Mesenchymal stem cell (in vitro differentiated cells and primary cell): ENCODE data around the gene SMAD3. TPM values are rescaled to one million over a fixed set of nuclear protein-coding genes. Genes with fewer than 3 reads are reported as not detected.

Experiments used
- DNase-seq: peaks from one replicate; pipeline ENCODE4 v3.0.0-alpha.2; 2013
- H2AFZ ChIP-seq: one replicate; pipeline ENCODE4 v1.6.1; 2013; ENCODE audit warnings: low read depth, mild to moderate bottlenecking, control low read depth, inconsistent platforms, low read length, moderate library complexity
- H2AK5ac ChIP-seq: 2 replicates; pipeline ENCODE4 v1.6.1; 2013; ENCODE audit warnings: low read length, moderate library complexity, mild to moderate bottlenecking, inconsistent platforms; ENCODE audit not compliant: severe bottlenecking
- H2BK120ac ChIP-seq: one replicate; pipeline ENCODE4 v1.6.1; 2013; ENCODE audit warnings: low read depth, mild to moderate bottlenecking, inconsistent platforms, low read length, moderate library complexity
- H2BK12ac ChIP-seq, 2 experiments: one replicate each; pipeline ENCODE4 v1.6.1; 2013; ENCODE audit warnings: inconsistent platforms in 2 of 2, low read length in 2 of 2, mild to moderate bottlenecking in 2 of 2, moderate library complexity in 2 of 2, control low read depth in 1 of 2
- H2BK15ac ChIP-seq: one replicate; pipeline ENCODE4 v1.6.1; 2013; ENCODE audit warnings: mild to moderate bottlenecking, low read depth, inconsistent platforms; ENCODE audit not compliant: poor library complexity, severe bottlenecking
- H2BK5ac ChIP-seq: 2 replicates; pipeline ENCODE4 v1.6.1; 2013; ENCODE audit warnings: low read depth, mild to moderate bottlenecking, low read length, control low read depth, inconsistent platforms; ENCODE audit not compliant: poor library complexity, severe bottlenecking
- H3K14ac ChIP-seq, 2 experiments: one replicate each; pipeline ENCODE4 v1.6.1; 2013; ENCODE audit warnings: inconsistent platforms in 2 of 2, low read length in 2 of 2, control low read depth in 1 of 2, mild to moderate bottlenecking in 1 of 2, moderate library complexity in 1 of 2
- H3K18ac ChIP-seq, 2 experiments: one replicate each; pipeline ENCODE4 v1.6.1; 2013; ENCODE audit warnings: inconsistent platforms in 2 of 2, low read length in 2 of 2, control low read depth in 1 of 2, low read depth in 1 of 2, mild to moderate bottlenecking in 1 of 2
- H3K23ac ChIP-seq, 2 experiments: one replicate each; pipeline ENCODE4 v1.6.1; 2013; ENCODE audit warnings: inconsistent platforms in 2 of 2, low read length in 2 of 2, mild to moderate bottlenecking in 2 of 2, moderate library complexity in 2 of 2, control low read depth in 1 of 2
- H3K27ac ChIP-seq: 2 replicates; pipeline ENCODE4 v1.5.1; 2013; ENCODE audit warnings: mild to moderate bottlenecking, moderate library complexity, low read length, control low read depth, inconsistent platforms; ENCODE audit not compliant: poor library complexity, severe bottlenecking
- H3K27me3 ChIP-seq, 2 experiments: 2 replicates each; pipeline versions ENCODE4 v1.6.1 to v1.7.0; 2013; ENCODE audit warnings: low read length in 2 of 2, mild to moderate bottlenecking in 2 of 2, moderate library complexity in 2 of 2, control low read depth in 1 of 2, inconsistent platforms in 1 of 2; ENCODE audit not compliant: control insufficient read depth in 1 of 2, insufficient read depth in 1 of 2
- H3K36me3 ChIP-seq, 2 experiments: 2 replicates each; pipeline versions ENCODE4 v1.6.1 to v1.7.0; 2013; ENCODE audit warnings: low read length in 2 of 2, control low read depth in 1 of 2, inconsistent platforms in 1 of 2, low read depth in 1 of 2, mild to moderate bottlenecking in 1 of 2; ENCODE audit not compliant: insufficient read depth in 2 of 2, control insufficient read depth in 1 of 2
- H3K4ac ChIP-seq, 2 experiments: one replicate each; pipeline ENCODE4 v1.6.1; 2013; ENCODE audit warnings: inconsistent platforms in 2 of 2, low read length in 2 of 2, mild to moderate bottlenecking in 2 of 2, moderate library complexity in 2 of 2, control low read depth in 1 of 2, low read depth in 1 of 2
- H3K4me1 ChIP-seq: 2 replicates; pipeline ENCODE4 v1.6.1; 2013; ENCODE audit warnings: low read depth, low read length, control low read depth; ENCODE audit not compliant: control insufficient read depth, insufficient read depth
- H3K4me2 ChIP-seq: 2 replicates; pipeline ENCODE4 v1.6.1; 2013; ENCODE audit warnings: low read length, mild to moderate bottlenecking, inconsistent platforms; ENCODE audit not compliant: poor library complexity, severe bottlenecking
- H3K4me3 ChIP-seq, 2 experiments: 2 replicates each; pipeline versions ENCODE4 v1.5.1 to v1.7.0; 2013; ENCODE audit warnings: low read length in 2 of 2, mild to moderate bottlenecking in 2 of 2, control low read depth in 1 of 2, low read depth in 1 of 2; ENCODE audit not compliant: insufficient read depth in 1 of 2
- H3K79me1 ChIP-seq: replicated peaks from 2 replicates; pipeline ENCODE4 v1.6.1; 2013; ENCODE audit warnings: mild to moderate bottlenecking, control low read depth, low read length, inconsistent platforms; ENCODE audit not compliant: poor library complexity, severe bottlenecking
- H3K9ac ChIP-seq: 2 replicates; pipeline ENCODE4 v1.7.0; 2013; ENCODE audit warnings: mild to moderate bottlenecking, low read length, moderate library complexity
- H3K9me3 ChIP-seq: 2 replicates; pipeline ENCODE4 v1.7.0; 2013; ENCODE audit warnings: mild to moderate bottlenecking, low read length; ENCODE audit not compliant: control insufficient read depth
- H4K8ac ChIP-seq: one replicate; pipeline ENCODE4 v1.6.1; 2013; ENCODE audit warnings: inconsistent platforms, mild to moderate bottlenecking, low read length, moderate library complexity
- H4K91ac ChIP-seq: one replicate; pipeline ENCODE4 v1.6.1; 2013; ENCODE audit warnings: mild to moderate bottlenecking, low read length, inconsistent platforms
- WGBS: methylation state at CpG from one replicate; pipeline ENCODE4 v1.1.7; 2013; ENCODE audit warnings: mixed read lengths; 5-methylcytosine and 5-hydroxymethylcytosine counted together
- polyA plus RNA-seq, 2 experiments: library from polyadenylated mRNA; stranded (reverse); fragments of 200-250 nt; gene quantifications; one replicate each; pipeline ENCODE4 v1.2.3, GENCODE V29; 2013

Gene SMAD3
- 126 TPM for polyA plus RNA-seq (2013, experiment 1 of 2)
- polyA plus RNA-seq (2013, experiment 2 of 2) = 125 TPM

GRCh38 chr15:67065531-67066005 lies at the start of gene SMAD3:
Gene SMAD3 (plus strand): TSS chr15:67065602. CDS start chr15:67066155, 553 bp downstream.
- Histone ChIP-seq H3K79me1 (peaks cover 5% of the 10 kb centered on the region), H2BK5ac (peak within 1 kb of the TSS; percentile 68), H4K91ac (peak within 1 kb of the TSS; percentile 65), H2AK5ac (no peak within 1 kb of the TSS), H3K36me3 (peaks cover 0 to 9% of the 10 kb centered on the region in 2 experiments), H3K18ac (peak within 1 kb of the TSS; percentile 92 to 97), H3K4me2 (peak within 1 kb of the TSS; percentile 94), H2BK12ac (peak within 1 kb of the TSS; percentile 21 to 92), H2BK120ac (peak within 1 kb of the TSS; percentile 92), H3K4ac (peak within 1 kb of the TSS; percentile 88 to 93), H3K27ac (peak within 1 kb of the TSS; percentile 36), H3K4me3 (peak within 1 kb of the TSS; percentile 77 to 91), H3K27me3 (no peaks in the 10 kb centered on the region), H3K4me1 (peaks cover 20% of the 10 kb centered on the region), H2AFZ (peak within 1 kb of the TSS; percentile 23), H3K23ac (peak within 1 kb of the TSS; percentile 4 to 75), H4K8ac (peak within 1 kb of the TSS; percentile 82), H2BK15ac (peak within 1 kb of the TSS; percentile 99), H3K9me3 (no peaks in the 10 kb centered on the region), H3K9ac (peak within 1 kb of the TSS; percentile 92), H3K14ac (peak within 1 kb of the TSS; percentile 66 to 96)
- under 1% methylated on average over 46 of the region's 63 CpGs for WGBS
- DNase-seq = peak; percentile 95

GRCh38 chr15:67017311-67017710 lies 48.1 kb upstream of the SMAD3 start:
- 86% methylated on average over 3 of the region's 4 CpGs for WGBS

GRCh38 chr15:67018026-67018425 lies 47.4 kb upstream of the SMAD3 start:
- H4K91ac ChIP-seq = peak overlapping the region; percentile 66
- peaks cover 0 to 8% of the 10 kb centered on the region in 2 experiments for H3K27me3 ChIP-seq
- no peak overlapping the region for H2AK5ac ChIP-seq
- H3K23ac ChIP-seq = no peak overlapping the region
- H4K8ac ChIP-seq = no peak overlapping the region
- no peak overlapping the region for H2BK120ac ChIP-seq
- no peak for DNase-seq
- H3K18ac ChIP-seq = peak overlapping the region in 1 of 2 experiments; percentile 41
- peaks cover 8% of the 10 kb centered on the region for H3K4me1 ChIP-seq
- H2BK5ac ChIP-seq = no peak overlapping the region
- H3K79me1 ChIP-seq = no peaks in the 10 kb centered on the region
- H2AFZ ChIP-seq = no peak overlapping the region
- H3K4ac ChIP-seq = no peak overlapping the region
- H2BK15ac ChIP-seq = no peak overlapping the region
- H3K27ac ChIP-seq = no peak overlapping the region
- H2BK12ac ChIP-seq = peak overlapping the region in 1 of 2 experiments; percentile 67
- H3K9ac ChIP-seq = no peak overlapping the region
- no peak overlapping the region for H3K14ac ChIP-seq
- H3K4me3 ChIP-seq = no peak overlapping the region
- H3K9me3 ChIP-seq = no peaks in the 10 kb centered on the region
- H3K4me2 ChIP-seq = no peak overlapping the region
- H3K36me3 ChIP-seq = no peaks in the 10 kb centered on the region
- 93% methylated on average over 1 of the region's 1 CpG for WGBS

More at GRCh38 chr15:67017311-67017710, 48.1 kb upstream of the SMAD3 start:
- no peak overlapping the region for H2BK5ac ChIP-seq
- peaks cover 8% of the 10 kb centered on the region for H3K4me1 ChIP-seq
- no peak overlapping the region for H3K14ac ChIP-seq
- H2BK15ac ChIP-seq = no peak overlapping the region
- H4K8ac ChIP-seq = no peak overlapping the region
- no peak overlapping the region for H3K18ac ChIP-seq
- H3K36me3 ChIP-seq = no peaks in the 10 kb centered on the region
- H2AFZ ChIP-seq = no peak overlapping the region
- no peaks in the 10 kb centered on the region for H3K79me1 ChIP-seq
- H3K27me3 ChIP-seq = peaks cover 0 to 8% of the 10 kb centered on the region in 2 experiments
- H3K4me2 ChIP-seq = no peak overlapping the region
- H2BK12ac ChIP-seq = no peak overlapping the region
- no peak overlapping the region for H4K91ac ChIP-seq
- no peak overlapping the region for H2AK5ac ChIP-seq
- H3K23ac ChIP-seq = no peak overlapping the region
- H3K9ac ChIP-seq = no peak overlapping the region
- no peak overlapping the region for H2BK120ac ChIP-seq
- no peak overlapping the region for H3K4ac ChIP-seq
- H3K4me3 ChIP-seq = no peak overlapping the region
- no peak for DNase-seq
- no peaks in the 10 kb centered on the region for H3K9me3 ChIP-seq
- no peak overlapping the region for H3K27ac ChIP-seq

DNA sequence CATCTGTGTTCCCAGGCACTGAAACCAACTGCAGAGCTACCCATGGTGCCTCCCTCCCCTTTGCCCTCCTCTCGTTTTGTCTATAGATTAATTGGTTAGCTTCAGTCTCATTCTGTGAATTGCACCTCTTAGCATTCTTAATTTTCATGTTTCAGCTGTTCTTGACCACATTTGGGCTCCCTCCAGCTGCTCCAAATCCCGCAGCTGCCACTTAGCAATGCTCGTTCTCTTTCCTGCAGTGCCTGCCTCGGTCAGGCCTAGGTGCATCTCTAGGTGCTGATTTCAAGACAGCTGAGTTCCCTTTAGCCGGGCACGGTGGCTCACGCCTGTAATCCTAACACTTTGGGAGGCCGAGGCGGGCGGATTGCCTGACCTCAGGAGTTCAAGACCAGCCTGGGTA lies 47.0 kb upstream of the SMAD3 start:
- H2BK5ac ChIP-seq = no peak overlapping the region
- no peak overlapping the region for H3K4me3 ChIP-seq
- no peak overlapping the region for H2BK120ac ChIP-seq
- H3K18ac ChIP-seq = peak overlapping the region in 1 of 2 experiments; percentile 41
- no peak overlapping the region for H2AFZ ChIP-seq
- H3K4me1 ChIP-seq = peaks cover 6% of the 10 kb centered on the region
- no peak overlapping the region for H3K23ac ChIP-seq
- H3K4ac ChIP-seq = no peak overlapping the region
- DNase-seq = no peak
- peak overlapping the region in 1 of 2 experiments; percentile 67 for H2BK12ac ChIP-seq
- no peak overlapping the region for H4K8ac ChIP-seq
- peaks cover 0 to 8% of the 10 kb centered on the region in 2 experiments for H3K27me3 ChIP-seq
- no peak overlapping the region for H2BK15ac ChIP-seq
- no peak overlapping the region for H3K9ac ChIP-seq
- H3K14ac ChIP-seq = no peak overlapping the region
- H4K91ac ChIP-seq = peak overlapping the region; percentile 66
- no peak overlapping the region for H2AK5ac ChIP-seq
- H3K9me3 ChIP-seq = no peaks in the 10 kb centered on the region
- WGBS = 92% methylated on average over 9 of the region's 10 CpGs
- H3K4me2 ChIP-seq = no peak overlapping the region
- H3K79me1 ChIP-seq = no peaks in the 10 kb centered on the region
- H3K36me3 ChIP-seq = no peaks in the 10 kb centered on the region
- H3K27ac ChIP-seq = no peak overlapping the region
